CD14-positive monocyte (primary cell): ENCODE measurements around the gene CCDC142. TPM values are rescaled to one million over a fixed set of nuclear protein-coding genes. Genes with fewer than 3 reads are reported as not detected.

Source experiments
- DNase-seq, 3 donors: peaks; one replicate each; pipeline ENCODE4 v3.0.0-alpha.2; 2011 to 2022
- H2AFZ ChIP-seq: 2 replicates; pipeline ENCODE4 v1.6.0; 2012; ENCODE audit warnings: mild to moderate bottlenecking, low read depth, low read length, inconsistent platforms; ENCODE audit not compliant: insufficient read depth, poor library complexity, severe bottlenecking
- H3K27ac ChIP-seq, 2 donors: 1 replicate in 1 of 2; 2 replicates in 1 of 2; pipeline ENCODE4 v1.5.1; 2012 to 2013; ENCODE audit warnings: low read length in 2 of 2, control low read depth in 1 of 2, inconsistent platforms in 1 of 2, low read depth in 1 of 2, mild to moderate bottlenecking in 1 of 2
- H3K27me3 ChIP-seq, 2 donors: one replicate each; pipeline versions ENCODE4 v1.6.0 to v1.6.1; 2011 to 2013; ENCODE audit warnings: low read length in 2 of 2; ENCODE audit not compliant: control insufficient read depth in 2 of 2, insufficient read depth in 2 of 2
- H3K36me3 ChIP-seq, 2 donors: replicated peaks in 1 of 2; 1 replicate in 1 of 2; 2 replicates in 1 of 2; pipeline versions ENCODE4 v1.5.1 to v1.6.1; 2012 to 2013; ENCODE audit warnings: low read length in 2 of 2, control low read depth in 1 of 2, inconsistent platforms in 1 of 2, mild to moderate bottlenecking in 1 of 2; ENCODE audit not compliant: insufficient read depth in 2 of 2, control insufficient read depth in 1 of 2
- H3K4me1 ChIP-seq, 2 donors: 1 replicate in 1 of 2; 2 replicates in 1 of 2; pipeline versions ENCODE4 v1.5.1 to v1.6.1; 2012 to 2013; ENCODE audit warnings: low read length in 2 of 2, control low read depth in 1 of 2, inconsistent platforms in 1 of 2, mild to moderate bottlenecking in 1 of 2, moderate library complexity in 1 of 2; ENCODE audit not compliant: insufficient read depth in 2 of 2, control insufficient read depth in 1 of 2
- H3K4me2 ChIP-seq: replicated peaks from 2 replicates; pipeline ENCODE3; 2012; ENCODE audit warnings: low read length, moderate library complexity, mild to moderate bottlenecking; ENCODE audit not compliant: poor library complexity, severe bottlenecking; ENCODE audit errors: extremely low read depth
- H3K4me3 ChIP-seq, 3 experiments: fragments of 200-600 bp in 1 of 3; sonication (generic) in 1 of 3; replicated peaks in 1 of 3; 1 replicate in 2 of 3; 2 replicates in 1 of 3; pipeline ENCODE4 v1.5.1; 2011 to 2013; ENCODE audit warnings: low read length in 3 of 3, mild to moderate bottlenecking in 3 of 3, control low read depth in 2 of 3, low read depth in 2 of 3, inconsistent platforms in 1 of 3, moderate library complexity in 1 of 3
- H3K79me2 ChIP-seq: 2 replicates; pipeline ENCODE4 v1.6.0; 2012; ENCODE audit warnings: mild to moderate bottlenecking, control low read depth, inconsistent platforms, low read length, moderate library complexity; ENCODE audit not compliant: insufficient read depth
- H3K9ac ChIP-seq: 2 replicates; pipeline ENCODE4 v1.6.0; 2017; ENCODE audit warnings: low read length, mild to moderate bottlenecking; ENCODE audit not compliant: insufficient read depth, poor library complexity, severe bottlenecking
- H3K9me3 ChIP-seq, 2 donors: replicated peaks in 1 of 2; 1 replicate in 1 of 2; 2 replicates in 1 of 2; pipeline versions ENCODE4 v1.5.1 to v1.6.1; 2012 to 2013; ENCODE audit warnings: low read length in 2 of 2, control low read depth in 1 of 2; ENCODE audit not compliant: control insufficient read depth in 1 of 2, insufficient read depth in 1 of 2
- H4K20me1 ChIP-seq: 2 replicates; pipeline ENCODE4 v1.6.0; 2012; ENCODE audit warnings: mild to moderate bottlenecking, low read length, control low read depth, moderate library complexity; ENCODE audit not compliant: insufficient read depth
- H3K27ac Mint-ChIP-seq, 7 donors: one replicate each; pipeline ENCODE4 v1.8.0; 2020; ENCODE audit warnings: mild to moderate bottlenecking in 7 of 7, mixed read lengths in 7 of 7, moderate library complexity in 6 of 7, inconsistent platforms in 2 of 7
- H3K27me3 Mint-ChIP-seq, 3 donors: one replicate each; pipeline ENCODE4 v1.8.0; 2021 to 2022; ENCODE audit warnings: low read depth in 3 of 3, mild to moderate bottlenecking in 3 of 3, mixed read lengths in 3 of 3, moderate library complexity in 3 of 3, inconsistent platforms in 1 of 3
- H3K36me3 Mint-ChIP-seq, 2 donors: one replicate each; pipeline ENCODE4 v1.8.0; 2020; ENCODE audit warnings: mixed read lengths in 2 of 2, inconsistent platforms in 1 of 2, mild to moderate bottlenecking in 1 of 2
- H3K4me1 Mint-ChIP-seq: one replicate; pipeline ENCODE4 v1.8.0; 2020; ENCODE audit warnings: mild to moderate bottlenecking, mixed read lengths
- H3K4me3 Mint-ChIP-seq, 2 donors: one replicate each; pipeline ENCODE4 v1.8.0; 2020; ENCODE audit warnings: mild to moderate bottlenecking in 2 of 2, mixed read lengths in 2 of 2, moderate library complexity in 1 of 2
- H3K9me3 Mint-ChIP-seq, 7 donors: one replicate each; pipeline ENCODE4 v1.8.0; 2020 to 2022; ENCODE audit warnings: mixed read lengths in 7 of 7, mild to moderate bottlenecking in 6 of 7, moderate library complexity in 6 of 7, inconsistent platforms in 2 of 7
- WGBS: methylation state at CpG from one replicate; pipeline ENCODE4 v1.1.5; 2013; ENCODE audit warnings: missing lambda C conversion rate; ENCODE audit not compliant: insufficient coverage; 5-methylcytosine and 5-hydroxymethylcytosine counted together
- intact Hi-C, 2 donors: fragments of 100-400 bp; cut with micrococcal nuclease; formaldehyde crosslinking; loops; one replicate each; pipeline versions ENCODE4 v1.15.0 to v1.15.1; 2023
- polyA plus RNA-seq, 3 donors: library from polyadenylated mRNA; depleted of rRNA in 1 of 3; unstranded in 2 of 3; stranded (reverse) in 1 of 3; fragments of 300-500 nt in 2 of 3; fragments of >200 nt in 1 of 3; fragmentation: Illumina TruSeq in 2 of 3; gene quantifications; 1 replicate in 2 of 3; 2 replicates in 1 of 3; pipeline ENCODE4 v1.2.3, GENCODE V29; 2012 to 2021
- TF ChIP-seq, protein P1 (sequence below): fragments of 200-600 bp; IDR thresholded peaks from one replicate; pipeline ENCODE4 v1.8.0; 2022; ENCODE audit warnings: antibody characterized with exemption, mild to moderate bottlenecking

Gene CCDC142
- polyA plus RNA-seq, 3 donors: 2.2 to 15.8 (median 3.7) TPM

GRCh38 chr2:74436848-74437695, 45.7 kb downstream of the CCDC142 start:
- Histone ChIP-seq H3K4me1 (peaks cover 24 to 25% of the 10 kb centered on the region in 2 donors), H3K9me3 (peaks cover 0 to 12% of the 10 kb centered on the region in 2 donors), H2AFZ (no peak overlapping the region), H3K4me3 (no peak overlapping the region), H3K27me3 (peaks cover 10 to 31% of the 10 kb centered on the region in 2 donors), H3K9ac (no peak overlapping the region), H3K79me2 (no peaks in the 10 kb centered on the region), H3K4me2 (no peak overlapping the region), H3K27ac (no peak overlapping the region), H3K36me3 (no peaks in the 10 kb centered on the region), H4K20me1 (no peaks in the 10 kb centered on the region)
- H3K4me1 Mint-ChIP-seq: peaks cover 29% of the 10 kb centered on the region
- TF ChIP-seq, protein P1, sequence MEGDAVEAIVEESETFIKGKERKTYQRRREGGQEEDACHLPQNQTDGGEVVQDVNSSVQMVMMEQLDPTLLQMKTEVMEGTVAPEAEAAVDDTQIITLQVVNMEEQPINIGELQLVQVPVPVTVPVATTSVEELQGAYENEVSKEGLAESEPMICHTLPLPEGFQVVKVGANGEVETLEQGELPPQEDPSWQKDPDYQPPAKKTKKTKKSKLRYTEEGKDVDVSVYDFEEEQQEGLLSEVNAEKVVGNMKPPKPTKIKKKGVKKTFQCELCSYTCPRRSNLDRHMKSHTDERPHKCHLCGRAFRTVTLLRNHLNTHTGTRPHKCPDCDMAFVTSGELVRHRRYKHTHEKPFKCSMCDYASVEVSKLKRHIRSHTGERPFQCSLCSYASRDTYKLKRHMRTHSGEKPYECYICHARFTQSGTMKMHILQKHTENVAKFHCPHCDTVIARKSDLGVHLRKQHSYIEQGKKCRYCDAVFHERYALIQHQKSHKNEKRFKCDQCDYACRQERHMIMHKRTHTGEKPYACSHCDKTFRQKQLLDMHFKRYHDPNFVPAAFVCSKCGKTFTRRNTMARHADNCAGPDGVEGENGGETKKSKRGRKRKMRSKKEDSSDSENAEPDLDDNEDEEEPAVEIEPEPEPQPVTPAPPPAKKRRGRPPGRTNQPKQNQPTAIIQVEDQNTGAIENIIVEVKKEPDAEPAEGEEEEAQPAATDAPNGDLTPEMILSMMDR: no peak
- no peak overlapping the region for H3K27ac Mint-ChIP-seq
- H3K27me3 Mint-ChIP-seq: peaks cover 26 to 34% (median 31%) of the 10 kb centered on the region in 3 donors
- intact Hi-C loops: no loop called here
- H3K4me3 Mint-ChIP-seq: no peak overlapping the region
- peaks cover 3 to 4% of the 10 kb centered on the region in 2 donors for H3K36me3 Mint-ChIP-seq
- DNase-seq: no peak
- H3K9me3 Mint-ChIP-seq: peaks cover 0 to 6% (median 2%) of the 10 kb centered on the region in 7 donors
- WGBS: 47% methylated on average over 3 of the region's 6 CpGs

- Histone ChIP-seq H3K36me3 (no peaks in the 10 kb centered on the region), H3K4me1 (peaks cover 17% of the 10 kb centered on the region in 2 donors), H3K4me2 (no peak overlapping the region), H3K4me3 (no peak overlapping the region), H2AFZ (no peak overlapping the region), H3K9ac (no peak overlapping the region), H3K9me3 (peaks cover 0 to 8% of the 10 kb centered on the region in 2 donors), H3K27me3 (peaks cover 3 to 23% of the 10 kb centered on the region in 2 donors), H4K20me1 (no peaks in the 10 kb centered on the region), H3K27ac (no peak overlapping the region), H3K79me2 (no peaks in the 10 kb centered on the region)
- Mint-ChIP-seq H3K27me3 (peaks cover 21 to 26% (median 23%) of the 10 kb centered on the region in 3 donors), H3K4me1 (peaks cover 23% of the 10 kb centered on the region), H3K36me3 (peaks cover 3 to 4% of the 10 kb centered on the region in 2 donors), H3K27ac (no peak overlapping the region), H3K4me3 (no peak overlapping the region), H3K9me3 (peaks cover 0 to 5% (median 2%) of the 10 kb centered on the region in 7 donors)
- intact Hi-C loops: no loop called here
- no peak for DNase-seq
- WGBS: 96% methylated on average over 34 of the region's 43 CpGs
- TF ChIP-seq, protein P1: no peak
These were observed 46.5 kb downstream of the CCDC142 start for GRCh38 chr2:74436111-74436805.
